HepG2 (cell line): ENCODE results near the gene KRTAP10-4. TPM values are rescaled to one million over a fixed set of nuclear protein-coding genes. Genes with fewer than 3 reads are reported as not detected.

ENCODE experiments used
- CEBPG ChIP-seq: IDR thresholded peaks from 2 replicates; pipeline ENCODE4 v1.6.1; 2016
- GMEB1 ChIP-seq: sonication (generic); formaldehyde crosslinking; IDR thresholded peaks from 2 replicates; pipeline ENCODE4 v1.5.1; 2020; ENCODE audit warnings: missing genetic modification reagents, mild to moderate bottlenecking, borderline replicate concordance
- THAP7 ChIP-seq: sonication (generic); formaldehyde crosslinking; IDR thresholded peaks from 2 replicates; pipeline ENCODE4 v1.8.1; 2023; ENCODE audit warnings: mild to moderate bottlenecking, missing genetic modification reagents
- ZBTB4 ChIP-seq: sonication (generic); formaldehyde crosslinking; IDR thresholded peaks from 2 replicates; pipeline ENCODE4 v1.4.0; 2020; ENCODE audit warnings: missing genetic modification reagents, mild to moderate bottlenecking, borderline replicate concordance
- ZFP91 ChIP-seq: sonication (generic); formaldehyde crosslinking; IDR thresholded peaks from 2 replicates; pipeline ENCODE4 v1.9.0; 2022; ENCODE audit warnings: missing genetic modification reagents, mild to moderate bottlenecking, borderline replicate concordance
- ZHX2 ChIP-seq, 2 experiments: sonication (generic) in 1 of 2; formaldehyde crosslinking in 1 of 2; IDR thresholded peaks; 2 replicates each; pipeline versions ENCODE4 v1.6.1 to v1.9.0; 2014 to 2022; ENCODE audit warnings: antibody characterized with exemption in 1 of 2, borderline replicate concordance in 1 of 2, inconsistent platforms in 1 of 2, low read depth in 1 of 2, missing genetic modification reagents in 1 of 2
- ZNF549 ChIP-seq: sonication (generic); formaldehyde crosslinking; IDR thresholded peaks from 2 replicates; pipeline ENCODE4 v1.5.0; 2020; ENCODE audit warnings: missing genetic modification reagents
- ZNF704 ChIP-seq: sonication (generic); formaldehyde crosslinking; IDR thresholded peaks from 2 replicates; pipeline ENCODE4 v1.8.1; 2023; ENCODE audit warnings: mild to moderate bottlenecking, inconsistent platforms, moderate library complexity, missing genetic modification reagents, borderline replicate concordance
- ZNF740 ChIP-seq: sonication (generic); formaldehyde crosslinking; IDR thresholded peaks from 2 replicates; pipeline ENCODE4 v1.4.0; 2020; ENCODE audit warnings: missing genetic modification reagents
- polyA plus RNA-seq, 8 experiments: library from polyadenylated mRNA; depleted of rRNA in 3 of 8; stranded (reverse) in 7 of 8; unstranded in 1 of 8; fragments of >200 nt; fragmentation: Illumina TruSeq in 4 of 8; extraction: Trizol in 4 of 8; gene quantifications; 2 replicates each; pipeline versions ENCODE4 v1.2.1 to v1.2.3, GENCODE V29; 2011 to 2016; ENCODE audit warnings: low read depth in 4 of 8, missing spikeins in 1 of 8, mixed read lengths in 1 of 8; ENCODE audit not compliant: insufficient read depth in 1 of 8
- total RNA-seq, 5 experiments: library from RNA; depleted of rRNA; stranded (reverse); fragments of >200 nt; fragmentation: Illumina TruSeq; extraction: Trizol; gene quantifications; 2 replicates each; pipeline ENCODE4 v1.2.3, GENCODE V29; 2016; ENCODE audit warnings: low read depth in 1 of 5

Gene KRTAP10-4
- total and polyA plus RNA-seq, 2 of the 13 experiments (the other 11 are each of a cell fraction or from before 2014, with no cell fraction given) = not detected

GRCh38 chr21:44574457-44575306 lies 1.2 kb downstream of the KRTAP10-4 start (continued):
- TF ChIP-seq ZHX2 (IDR thresholded peaks at IDR 0.05; ENCODE audit: low read depth) = 0 out of 2 replicates have a peak, but pooled peaks have one; percentile 15
- no peak for TF ChIP-seq ZHX2 (CRISPR knock-in tag; IDR thresholded peaks at IDR 0.05; ENCODE audit: borderline replicate concordance)
- peak; percentile 56; the same call in 1 of the 2 replicates for TF ChIP-seq GMEB1 (CRISPR knock-in tag)
- peak; percentile 78; the same call in 1 of the 2 replicates for TF ChIP-seq ZFP91 (CRISPR knock-in tag)
- 0 out of 2 replicates have a peak, but pooled peaks have one; percentile 48 for TF ChIP-seq THAP7 (CRISPR knock-in tag)
- TF ChIP-seq ZNF740 = 0 out of 2 replicates have a peak, but pooled peaks have one; percentile 21
- TF ChIP-seq CEBPG (CRISPR knock-in tag) = peak; percentile 31; the same call in 1 of the 2 replicates
- peak; percentile 37; the same call in 1 of the 2 replicates for TF ChIP-seq ZBTB4 (CRISPR knock-in tag)
- TF ChIP-seq ZNF704 (CRISPR knock-in tag) = no peak
- TF ChIP-seq ZNF549 (CRISPR knock-in tag) = no peak
